Hypothalamus (tissue), 51 donors: ENCODE measurements around the gene CXCL6.

Experiments used
- DNase-seq, 51 donors: peaks; one replicate each; lab custom pipeline; 2025; lab: John Stamatoyannopoulos, UW

The CXCL6 gene

DNA sequence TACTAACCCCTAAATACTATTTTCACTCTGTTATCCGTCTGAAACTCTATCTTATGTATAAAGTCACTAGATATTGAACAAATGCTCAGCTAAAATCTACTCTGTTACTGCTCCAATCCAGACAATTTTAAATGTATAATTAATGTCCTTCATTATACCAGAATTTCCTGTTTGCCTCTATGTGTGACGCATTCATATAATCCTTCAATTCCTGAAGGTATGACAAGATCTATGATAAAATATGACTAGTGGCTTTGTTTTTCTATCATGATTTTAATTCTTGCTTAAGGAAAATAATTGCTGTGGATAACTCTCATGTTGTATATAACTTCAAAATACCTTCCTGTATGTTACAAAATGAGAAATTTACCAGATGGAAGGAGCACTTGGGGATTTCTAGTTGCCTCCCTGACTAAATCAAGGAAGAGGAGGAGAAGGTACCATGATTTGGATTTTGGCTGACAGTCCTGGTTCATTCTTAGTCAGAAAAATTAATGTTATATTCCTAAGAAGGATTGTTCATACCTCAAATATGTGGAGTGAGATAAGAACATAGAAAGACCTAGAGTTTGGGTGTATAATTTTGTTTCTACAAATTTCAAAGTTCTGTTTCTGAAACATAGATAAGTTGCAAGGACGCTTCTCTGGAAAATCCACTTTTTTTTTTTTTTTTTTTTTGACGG, 4.9 kb downstream of the CXCL6 start:
- no peak for DNase-seq

DNA sequence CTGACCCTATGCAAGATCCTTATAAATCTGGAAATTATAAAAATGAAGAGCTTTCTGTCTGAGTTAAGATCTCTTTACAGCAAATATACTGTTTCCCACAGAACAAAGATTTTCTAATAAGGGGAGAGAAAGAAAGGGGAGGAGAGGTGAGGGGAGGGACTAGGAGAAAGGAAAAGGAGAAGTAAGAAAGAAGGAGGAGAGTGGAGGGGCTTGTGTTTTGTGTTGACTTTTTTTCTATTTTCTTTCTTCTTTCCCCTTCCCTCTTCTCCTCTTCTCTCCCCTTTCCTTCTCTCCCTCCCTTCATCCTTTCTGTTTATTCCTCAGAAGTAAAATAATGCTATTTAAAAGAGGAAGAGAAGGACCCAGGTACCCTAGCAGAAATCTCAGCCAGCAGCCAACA, 6.2 kb downstream of the CXCL6 start:
- DNase-seq = no peak

DNA sequence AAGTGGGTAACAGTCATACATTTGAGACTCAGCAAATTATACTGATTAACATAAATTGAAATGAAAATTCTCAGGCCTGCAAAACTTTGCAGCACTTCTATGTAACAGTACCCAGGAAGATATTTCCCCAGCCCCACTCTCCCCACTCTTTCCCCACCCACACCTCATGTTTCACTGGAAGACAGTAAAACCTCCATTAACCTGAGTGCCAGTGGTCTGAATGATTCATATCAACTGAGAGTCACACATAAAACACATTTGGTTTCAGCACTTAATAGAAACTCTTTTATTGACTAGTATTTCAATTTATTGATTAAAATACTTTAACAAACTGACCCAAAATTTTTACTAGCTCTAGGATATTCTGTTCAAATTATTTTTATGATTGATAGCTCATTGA, 6.9 kb downstream of the CXCL6 start:
- no peak for DNase-seq

DNA sequence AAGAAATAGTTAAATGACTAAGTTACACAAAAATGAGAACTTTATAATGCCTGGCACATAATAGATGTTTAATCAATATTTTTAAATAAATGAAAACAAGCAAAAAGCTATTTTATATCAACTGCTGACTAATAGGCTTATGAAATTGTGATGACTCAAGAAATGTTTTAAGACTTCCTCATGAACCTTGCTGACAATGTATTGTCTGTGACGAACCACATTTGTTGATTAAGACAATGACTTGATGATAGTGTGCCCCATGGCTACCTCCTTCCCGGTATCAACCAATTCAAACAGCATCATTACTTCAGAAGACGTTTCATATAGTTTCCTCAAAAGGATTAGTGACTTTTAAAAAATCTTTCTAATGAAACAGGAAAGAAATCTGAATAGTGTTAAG, 7.9 kb downstream of the CXCL6 start:
- no peak for DNase-seq

DNA sequence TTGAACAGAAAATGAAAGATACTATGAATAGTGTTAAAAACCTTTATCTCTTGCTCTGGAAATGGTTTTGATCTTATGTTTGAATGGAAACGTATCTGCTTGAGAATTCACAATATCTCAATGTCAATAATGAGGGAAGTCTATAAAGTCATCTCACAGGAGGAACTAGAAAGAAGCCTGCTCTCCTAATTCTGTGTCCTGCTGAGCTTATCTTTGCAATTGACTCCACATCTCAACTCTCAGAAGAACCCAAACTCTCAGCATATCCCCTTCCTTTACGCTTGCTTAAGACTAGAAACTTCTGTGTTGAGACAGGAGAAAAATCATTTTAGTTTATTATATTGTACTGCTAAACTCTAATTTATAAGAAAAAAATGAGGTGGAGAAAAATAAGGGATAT, 8.3 kb downstream of the CXCL6 start:
- no peak for DNase-seq

DNA sequence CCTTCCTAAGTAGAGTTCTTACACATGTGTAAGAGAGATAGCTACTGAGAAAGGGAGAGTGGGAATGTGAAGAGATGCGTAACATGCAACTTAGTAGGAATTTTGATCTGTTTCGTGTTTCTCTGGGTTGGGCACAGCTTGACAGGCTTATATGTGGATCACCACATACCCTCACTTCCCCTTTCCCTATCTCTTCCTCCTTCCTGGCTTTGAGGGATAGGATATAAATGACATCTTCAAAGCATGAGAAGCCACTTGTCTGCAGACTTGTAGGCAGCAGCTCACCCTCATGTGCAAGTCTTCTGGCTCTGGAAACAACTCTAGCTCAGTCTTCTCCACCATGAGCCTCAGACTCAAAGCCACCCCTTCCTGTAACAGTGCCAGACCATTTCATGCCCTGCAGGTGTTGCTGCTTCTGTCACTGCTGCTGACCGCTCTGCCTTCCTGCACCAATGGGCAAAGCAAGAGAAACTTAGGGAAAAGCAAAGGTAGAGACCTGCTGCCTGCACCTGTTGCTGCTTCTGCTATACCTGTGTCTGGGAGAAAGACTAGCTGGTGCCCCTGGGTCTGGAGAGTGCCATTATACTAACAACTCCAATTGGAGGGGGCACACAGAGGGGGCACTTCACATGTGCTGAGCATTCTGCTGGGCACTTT, 11.2 kb downstream of the CXCL6 start:
- DNase-seq = no peak

DNA sequence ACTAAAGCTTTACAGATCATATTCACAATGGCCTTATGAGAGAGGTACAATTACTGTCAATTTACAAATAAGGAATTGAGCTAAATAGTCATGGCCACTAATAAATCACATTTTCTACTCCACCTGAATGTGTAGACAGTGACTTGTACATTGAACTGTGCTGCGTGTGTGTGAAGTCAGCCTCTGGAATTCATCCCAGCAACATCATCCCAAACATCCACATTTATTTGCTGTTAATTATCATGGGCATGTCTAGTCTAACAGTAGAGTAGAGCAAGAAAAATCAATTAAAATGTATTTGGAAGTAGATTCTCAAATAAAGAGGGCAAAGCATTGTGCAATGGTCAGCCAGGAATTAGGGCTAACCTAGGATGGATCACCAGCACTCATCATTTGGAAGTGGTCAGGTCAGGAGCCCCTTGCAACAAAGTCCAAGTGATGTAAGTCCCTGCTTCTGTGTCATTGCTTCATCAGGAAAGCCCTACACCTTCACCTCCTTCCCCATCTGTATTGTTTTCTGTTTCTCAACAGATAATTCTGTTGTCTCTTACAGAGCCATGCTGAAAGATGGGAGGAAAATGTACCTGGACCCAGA, 11.8 kb downstream of the CXCL6 start:
- no peak for DNase-seq

DNA sequence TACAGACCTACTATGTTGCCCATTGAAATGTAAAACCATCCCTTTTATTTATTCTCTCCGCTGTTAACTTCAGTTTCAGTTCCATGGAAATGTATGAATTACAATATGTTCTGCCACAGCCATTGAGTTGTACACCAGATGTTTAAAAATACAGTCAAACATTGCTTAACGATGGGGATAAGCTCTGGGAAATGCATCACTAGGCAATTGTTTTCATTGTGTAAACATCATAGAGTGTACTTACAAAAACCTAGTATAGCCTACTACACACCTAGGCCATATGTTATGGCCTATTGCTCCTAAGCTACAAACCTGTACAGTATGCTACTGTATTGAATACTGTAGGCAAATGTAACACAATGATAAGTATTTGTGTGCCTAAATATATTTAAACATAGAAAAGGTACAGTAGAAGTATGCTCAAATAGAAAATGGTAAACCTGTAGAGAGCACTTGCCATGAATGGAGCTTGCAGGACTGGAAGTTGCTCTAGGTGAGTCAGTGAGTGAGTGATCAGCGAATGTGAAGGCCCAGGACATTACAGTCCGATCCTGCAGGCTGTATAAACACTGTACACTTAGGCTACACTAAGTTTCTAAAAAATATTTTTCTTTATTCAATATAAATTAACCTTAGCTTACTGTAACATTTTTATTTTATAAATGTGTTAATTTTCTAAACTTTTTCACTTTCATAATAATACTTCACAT, 13.9 kb downstream of the CXCL6 start:
- no peak for DNase-seq

DNA sequence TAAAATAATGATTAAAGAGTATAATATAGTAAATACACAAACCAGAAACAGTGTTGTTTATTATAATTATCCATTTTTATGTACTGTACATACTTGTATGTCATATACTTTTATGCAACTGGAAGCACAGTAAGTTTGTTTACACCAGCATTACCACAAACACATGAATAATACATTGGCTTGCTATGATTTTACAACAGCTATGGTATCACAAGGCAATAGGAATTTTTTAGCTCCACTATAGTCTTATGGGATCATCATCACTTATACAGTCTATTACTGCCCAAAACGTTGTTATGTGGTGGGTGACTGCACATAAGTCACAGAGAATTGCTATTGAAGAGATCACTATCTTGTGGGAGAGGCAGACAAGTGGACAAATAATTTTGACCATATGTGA, 14.8 kb downstream of the CXCL6 start:
- DNase-seq = no peak

DNA sequence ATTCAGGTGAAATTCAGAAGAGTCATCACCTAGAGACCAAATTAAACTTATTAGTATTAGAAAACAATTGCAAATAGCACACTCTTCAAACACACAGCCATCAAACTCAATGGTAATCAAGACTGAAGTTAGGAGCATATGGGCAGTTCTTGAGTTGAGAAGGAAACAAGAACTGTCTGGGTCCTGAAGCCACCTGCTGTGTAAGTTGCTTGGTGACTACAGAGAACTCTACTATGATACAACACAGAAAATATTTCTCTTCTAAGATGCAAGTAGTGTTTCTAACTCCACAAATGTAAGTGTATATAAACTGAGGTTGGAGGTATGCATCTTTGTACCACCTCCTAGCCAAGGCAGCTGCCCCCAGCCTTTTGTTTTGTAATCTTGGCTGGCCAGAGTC, 16.3 kb downstream of the CXCL6 start:
- no peak for DNase-seq

DNA sequence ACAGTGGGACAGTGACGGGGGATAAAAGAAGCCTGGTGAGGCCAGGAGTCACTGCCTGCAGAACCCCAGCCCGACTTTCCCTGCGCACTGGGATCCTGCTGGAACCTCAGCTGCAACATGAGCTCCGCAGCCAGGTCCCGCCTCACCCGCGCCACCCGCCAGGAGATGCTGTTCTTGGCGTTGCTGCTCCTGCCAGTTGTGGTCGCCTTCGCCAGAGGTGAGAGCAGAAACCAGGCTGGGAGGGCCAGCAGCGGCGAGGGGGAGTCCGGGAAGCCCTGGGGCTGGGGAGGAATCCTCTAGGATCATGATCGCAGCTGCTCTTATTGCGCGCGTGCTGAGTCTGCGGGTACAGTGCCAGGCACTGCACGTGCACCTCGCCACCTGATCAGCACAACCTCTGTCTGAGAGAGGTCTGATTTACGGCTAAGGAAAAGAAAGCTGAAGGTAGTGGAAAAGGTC, 16.8 kb downstream of the CXCL6 start, which contains the start of gene PF4V1:
Gene PF4V1 (plus strand): TSS at position 51 of the 459 bp plus-strand sequence. CDS start 67 bp downstream, at position 118.
- DNase-seq = no peak

DNA sequence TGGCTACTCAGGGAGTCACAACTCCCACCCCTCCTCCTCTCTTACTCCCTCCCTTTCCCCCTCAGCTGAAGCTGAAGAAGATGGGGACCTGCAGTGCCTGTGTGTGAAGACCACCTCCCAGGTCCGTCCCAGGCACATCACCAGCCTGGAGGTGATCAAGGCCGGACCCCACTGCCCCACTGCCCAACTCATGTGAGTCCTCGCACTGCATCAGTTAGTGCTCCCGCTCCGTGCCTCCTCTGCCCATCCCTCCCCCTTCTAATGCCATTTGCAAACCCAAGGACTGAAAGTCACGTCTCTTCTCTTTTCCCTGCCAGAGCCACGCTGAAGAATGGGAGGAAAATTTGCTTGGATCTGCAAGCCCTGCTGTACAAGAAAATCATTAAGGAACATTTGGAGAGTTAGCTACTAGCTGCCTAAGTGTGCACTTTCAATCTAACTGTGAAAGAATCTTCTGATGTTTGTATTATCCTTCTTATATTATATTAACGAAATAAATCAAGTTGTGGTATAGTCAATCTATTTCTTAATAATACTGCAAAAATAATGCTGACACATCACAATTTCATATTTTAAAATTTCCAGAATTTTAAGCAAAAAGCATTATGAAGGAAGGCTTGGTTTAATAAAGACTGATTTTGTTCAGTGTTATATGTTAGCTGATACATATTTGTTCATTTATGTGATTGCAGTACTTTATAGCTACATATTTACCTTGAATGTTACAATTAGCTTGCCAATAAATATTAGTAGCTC, 17.4 kb downstream of the CXCL6 start:
- DNase-seq = no peak

DNA sequence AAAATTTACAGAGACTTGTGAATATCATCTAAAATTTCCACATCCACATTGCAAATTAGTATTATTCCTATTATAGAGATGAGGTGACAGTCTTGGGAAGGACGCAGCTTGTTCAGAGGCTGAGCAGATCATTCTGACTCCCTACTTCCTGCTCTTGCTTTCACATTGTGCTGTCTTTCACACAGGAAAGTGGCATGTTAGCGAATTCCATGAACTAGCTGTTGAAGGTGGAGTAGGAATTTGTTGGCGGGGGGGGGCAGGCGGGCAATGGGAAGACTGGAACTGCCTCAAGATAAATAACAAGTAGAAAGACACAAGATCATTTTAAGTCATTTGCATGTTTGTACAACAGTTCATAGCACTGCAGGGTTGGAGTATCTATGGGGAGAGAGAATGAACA, 18.9 kb downstream of the CXCL6 start:
- no peak for DNase-seq

DNA sequence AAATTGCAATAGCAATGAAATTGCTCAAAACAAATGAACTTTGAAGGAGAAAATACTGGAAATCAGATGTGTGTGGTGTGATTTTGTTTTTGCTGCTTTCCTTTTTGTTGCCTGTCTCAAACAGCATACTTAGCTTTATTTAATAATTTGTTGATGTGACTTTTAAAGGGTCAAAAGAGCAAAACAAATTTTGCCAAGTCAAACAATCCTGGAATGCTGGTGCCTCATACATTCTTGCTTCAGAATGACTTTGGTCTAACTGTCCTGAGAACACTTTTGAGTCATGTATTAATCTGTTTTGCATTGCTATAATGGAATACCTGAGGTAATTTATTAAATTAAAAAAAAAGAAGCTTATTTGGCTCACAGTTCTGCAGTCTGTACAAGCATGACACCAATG, 20.0 kb downstream of the CXCL6 start:
- DNase-seq = no peak

DNA sequence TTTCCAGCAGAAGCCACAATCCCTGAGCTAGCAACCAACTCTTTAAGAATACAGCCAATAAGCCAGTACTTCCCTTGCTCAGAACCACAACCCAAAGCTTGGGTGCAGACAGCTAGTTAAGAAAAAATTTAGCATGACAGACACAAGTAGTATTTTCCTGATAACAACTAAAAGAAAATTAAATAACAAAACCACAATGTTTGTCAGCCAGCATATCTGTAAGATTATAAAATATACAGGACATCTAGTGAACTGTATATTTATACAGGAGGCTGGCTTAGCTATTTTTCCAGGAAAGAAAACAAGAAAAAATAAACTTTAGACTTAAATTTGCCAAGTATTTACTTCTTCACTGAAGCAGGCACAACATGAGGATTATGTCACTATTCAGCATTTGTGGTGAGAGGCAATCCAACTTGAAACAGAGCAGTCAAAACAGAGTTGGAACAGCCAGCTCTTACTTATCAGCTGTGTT, 23.2 kb downstream of the CXCL6 start:
- DNase-seq = no peak

DNA sequence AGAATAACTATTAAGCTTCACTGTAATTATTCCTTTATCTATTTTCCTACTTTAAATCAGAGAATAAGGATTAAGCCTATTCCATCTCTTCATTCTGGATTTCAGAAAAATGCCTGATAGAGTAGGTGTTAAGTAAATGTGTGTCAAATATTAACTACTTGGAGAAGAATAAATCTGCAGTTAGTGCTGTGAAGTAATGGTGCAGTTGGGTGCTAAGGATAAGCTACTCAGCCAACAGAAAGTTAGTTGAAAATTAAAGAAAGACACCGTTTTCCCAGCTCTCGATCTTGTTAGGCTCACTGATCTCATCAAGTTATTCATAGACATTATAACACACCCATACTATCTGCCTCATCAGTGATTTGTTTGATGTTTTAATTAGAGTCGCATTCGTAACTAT, 23.7 kb downstream of the CXCL6 start:
- DNase-seq = no peak

DNA sequence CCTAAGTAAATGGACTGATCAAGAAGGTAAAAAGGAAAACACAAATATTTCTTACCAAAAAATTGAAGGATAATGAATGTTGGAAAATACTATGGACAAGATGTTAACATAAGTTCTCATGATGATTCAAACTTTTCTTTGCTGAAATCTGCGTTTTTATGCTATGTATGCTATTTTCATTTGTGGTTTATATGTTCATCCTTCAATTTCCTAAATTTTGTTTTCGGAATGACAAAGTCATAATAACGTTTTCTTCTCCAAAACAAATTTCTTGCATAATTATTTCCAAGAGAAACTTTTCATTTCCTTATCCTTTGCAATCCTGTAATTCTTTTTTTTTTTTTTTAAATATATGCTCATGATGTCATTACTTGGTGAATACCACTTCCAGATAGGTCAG, 24.4 kb downstream of the CXCL6 start:
- DNase-seq = no peak

DNA sequence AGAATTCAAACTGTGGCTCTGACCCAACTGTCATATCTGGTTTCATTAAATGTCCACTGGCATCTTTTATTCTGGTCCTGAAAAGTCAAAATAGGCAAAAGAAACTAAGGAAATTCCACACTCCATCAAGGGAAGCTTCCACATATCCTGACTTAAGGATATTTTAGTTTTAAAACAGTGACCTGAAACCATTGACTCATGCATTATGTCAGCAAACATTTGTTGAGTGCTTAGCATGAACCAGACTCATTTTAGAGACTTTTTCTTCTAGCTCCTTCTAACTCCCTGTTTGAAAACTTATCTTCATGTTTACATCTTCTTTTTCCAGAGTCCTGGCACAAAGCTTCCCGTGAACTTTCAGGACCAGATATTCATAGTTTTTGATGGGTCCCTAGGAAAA, 25.8 kb downstream of the CXCL6 start:
- no peak for DNase-seq

DNA sequence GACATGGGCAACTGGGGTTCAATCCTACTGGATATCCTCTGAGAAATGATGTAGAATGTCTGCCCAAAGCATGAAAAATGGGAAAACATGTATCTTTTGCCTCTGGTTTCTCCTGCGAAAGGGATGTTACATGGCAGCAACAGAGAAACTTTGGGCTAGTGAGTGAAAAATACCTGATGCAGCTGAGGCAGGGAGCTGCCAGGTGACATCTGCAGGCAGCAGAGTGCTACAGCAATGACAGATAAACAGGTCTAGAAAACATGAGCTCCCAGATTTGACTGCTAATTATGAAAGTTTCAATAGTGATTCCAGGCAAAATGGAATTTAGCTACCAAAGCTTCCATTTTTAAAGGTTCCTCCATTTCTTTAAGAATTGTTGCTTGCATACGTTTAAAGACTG, 27.9 kb downstream of the CXCL6 start:
- DNase-seq = no peak

DNA sequence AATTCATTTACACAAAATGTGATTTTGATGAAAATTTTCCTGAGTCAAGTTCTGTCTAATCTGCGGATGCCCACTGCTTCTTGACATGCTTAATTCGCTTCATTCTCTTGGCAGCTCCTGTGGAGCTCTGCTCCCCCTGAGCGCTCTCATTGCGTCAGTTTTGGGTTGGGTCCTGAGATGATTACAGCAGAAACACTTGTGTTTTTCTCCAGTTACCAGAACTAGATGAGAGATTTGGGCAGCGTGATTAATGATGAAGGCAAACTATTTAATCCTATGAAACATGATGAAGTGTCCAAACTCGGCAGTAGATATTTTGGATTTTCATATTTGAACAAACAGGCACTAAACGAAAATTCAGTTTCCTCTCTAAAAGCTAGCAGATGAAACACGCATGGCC, 28.5 kb downstream of the CXCL6 start:
- DNase-seq = no peak
